H54 (cell line): ENCODE data around the gene ESR1.

ENCODE experiments used
- DNase-seq: peaks from one replicate; pipeline ENCODE4 v3.0.0; 2011; ENCODE audit warnings: low spot score, mixed read lengths; ENCODE audit not compliant: insufficient read length
- FAIRE-seq: peaks from 3 replicates; lab custom pipeline; 2011; peaks lifted over from hg19 to GRCh38; lab: Jason Lieb, UNC
- POLR2A ChIP-seq: IDR thresholded peaks from 2 replicates; pipeline ENCODE4 v1.6.1; 2011; ENCODE audit warnings: low read depth, mild to moderate bottlenecking, low read length

The ESR1 gene

GRCh38 chr6:152164957-152165356 lies 357.5 kb downstream of the ESR1 start:
- TF ChIP-seq POLR2A: no peak
- no peak for DNase-seq
- no peak for FAIRE-seq

- no peak for FAIRE-seq
- no peak for DNase-seq
- TF ChIP-seq POLR2A: no peak
These were observed 359.0 kb downstream of the ESR1 start for GRCh38 chr6:152166497-152166896.

- TF ChIP-seq POLR2A: no peak
- FAIRE-seq (no peak), DNase-seq (no peak)
These were observed 359.4 kb downstream of the ESR1 start for GRCh38 chr6:152166897-152167296.

GRCh38 chr6:152167641-152168603 lies 360.4 kb downstream of the ESR1 start:
- FAIRE-seq: no peak
- no peak for DNase-seq
- no peak for TF ChIP-seq POLR2A

GRCh38 chr6:152170313-152170701 lies 362.8 kb downstream of the ESR1 start:
- DNase-seq: no peak
- TF ChIP-seq POLR2A: no peak
- no peak for FAIRE-seq

GRCh38 chr6:152170702-152171667 lies 363.5 kb downstream of the ESR1 start:
- TF ChIP-seq POLR2A: no peak
- FAIRE-seq: no peak
- DNase-seq: no peak

- no peak for TF ChIP-seq POLR2A
- FAIRE-seq: no peak
- no peak for DNase-seq
These were observed 365.8 kb downstream of the ESR1 start for GRCh38 chr6:152173321-152173720.

- no peak for TF ChIP-seq POLR2A
- FAIRE-seq (no peak), DNase-seq (no peak)
These were observed 366.5 kb downstream of the ESR1 start for GRCh38 chr6:152173957-152174356.

GRCh38 chr6:152176268-152176667 lies 368.8 kb downstream of the ESR1 start:
- no peak for DNase-seq
- no peak for FAIRE-seq
- TF ChIP-seq POLR2A: no peak
